A549 (cell line): ENCODE data around the gene LINC01488. TPM values are rescaled to one million over a fixed set of nuclear protein-coding genes. Genes with fewer than 3 reads are reported as not detected.

Experiments used
- ATAC-seq, 2 experiments: fragments of 200-7000 bp in 1 of 2; fragments of >200 bp in 1 of 2; cut with Nextera tagmentation in 1 of 2; cut with Tn5 transposase in 1 of 2; 3 replicates each; pipeline versions ENCODE4 v1.8.0 to v1.9.1; 2018 to 2020; ENCODE audit warnings: mild to moderate bottlenecking in 1 of 2, moderate library complexity in 1 of 2
- CTCF ChIA-PET: fragments of 300-600 bp; sonication (Branson Sonifier 250); formaldehyde crosslinking; extraction: SDS; loops from one replicate; lab custom pipeline; 2021; ENCODE audit warnings: antibody characterized with exemption, inconsistent platforms; lab: Yijun Ruan, JAX
- POLR2A ChIA-PET: fragments of 350-600 bp; formaldehyde crosslinking; extraction: SDS; loops from one replicate; lab custom pipeline; 2021; ENCODE audit warnings: antibody characterized with exemption, inconsistent platforms; lab: Yijun Ruan, JAX
- DNase-seq, 2 experiments: peaks; one replicate each; pipeline versions ENCODE4 v3.0.0 to v3.0.0-alpha.2; 2011 to 2016; ENCODE audit warnings: low read depth in 1 of 2, low spot score in 1 of 2
- FAIRE-seq: peaks from 2 replicates; lab custom pipeline; 2011; peaks lifted over from hg19 to GRCh38; lab: Jason Lieb, UNC
- H3K27ac ChIP-seq, 2 experiments: fragments of >200 bp; sonication (Bioruptor Twin); formaldehyde crosslinking; 3 replicates each; pipeline ENCODE4 v1.5.1; 2016 to 2017
- H3K4me1 ChIP-seq: fragments of >200 bp; sonication (Bioruptor Twin); formaldehyde crosslinking; 3 replicates; pipeline ENCODE4 v1.6.1; 2016
- H3K4me2 ChIP-seq: fragments of >200 bp; sonication (Bioruptor Twin); formaldehyde crosslinking; 3 replicates; pipeline ENCODE4 v1.6.1; 2016
- H3K4me3 ChIP-seq: fragments of >200 bp; sonication (Bioruptor Twin); formaldehyde crosslinking; 3 replicates; pipeline ENCODE4 v1.5.1; 2016
- H3K9me3 ChIP-seq: fragments of >200 bp; sonication (Bioruptor Twin); formaldehyde crosslinking; 3 replicates; pipeline ENCODE4 v1.6.1; 2016
- ATOH8 ChIP-seq: fragments of 250-450 bp; sonication (Bioruptor Pico); IDR thresholded peaks from 2 replicates; pipeline ENCODE4 v1.5.0; 2020; ENCODE audit warnings: low read depth, mild to moderate bottlenecking, moderate library complexity
- BHLHE40 ChIP-seq: IDR thresholded peaks from 2 replicates; pipeline ENCODE4 v1.6.1; 2012; ENCODE audit warnings: low read depth, low read length, inconsistent platforms
- CBX2 ChIP-seq: fragments of 200-600 bp; sonication (generic); IDR thresholded peaks from 2 replicates; pipeline ENCODE4 v1.6.1; 2016; ENCODE audit warnings: low read depth, mild to moderate bottlenecking, borderline replicate concordance
- CBX8 ChIP-seq: fragments of 200-600 bp; sonication (generic); IDR thresholded peaks from 2 replicates; pipeline ENCODE4 v1.6.1; 2016
- CEBPB ChIP-seq, 2 experiments: fragments of >200 bp in 1 of 2; sonication (Bioruptor Twin) in 1 of 2; formaldehyde crosslinking in 1 of 2; IDR thresholded peaks; 2 replicates each; pipeline ENCODE4 v1.6.1; 2012 to 2016
- CTCF ChIP-seq: fragments of >200 bp; sonication (Bioruptor Twin); formaldehyde crosslinking; IDR thresholded peaks from 3 replicates; pipeline ENCODE4 v1.5.1; 2016
- E2F6 ChIP-seq: IDR thresholded peaks from 2 replicates; pipeline ENCODE4 v1.6.1; 2012; ENCODE audit warnings: low read depth, borderline replicate concordance
- EHMT2 ChIP-seq: fragments of 200-600 bp; sonication (generic); IDR thresholded peaks from 2 replicates; pipeline ENCODE4 v1.6.1; 2016; ENCODE audit warnings: antibody characterized with exemption, low read depth, mild to moderate bottlenecking, moderate library complexity
- EP300 ChIP-seq, 2 experiments: fragments of >200 bp; sonication (Bioruptor Twin); formaldehyde crosslinking; IDR thresholded peaks; 2 replicates in 1 of 2; 3 replicates in 1 of 2; pipeline ENCODE4 v1.6.1; 2016 to 2017
- FOSB ChIP-seq: fragments of 250-450 bp; sonication (Bioruptor Pico); IDR thresholded peaks from 2 replicates; pipeline ENCODE4 v1.5.0; 2020; ENCODE audit warnings: mild to moderate bottlenecking, moderate library complexity
- FOXS1 ChIP-seq: fragments of 250-450 bp; sonication (Bioruptor Pico); IDR thresholded peaks from 2 replicates; pipeline ENCODE4 v1.5.0; 2020; ENCODE audit warnings: mild to moderate bottlenecking, moderate library complexity
- HES2 ChIP-seq: fragments of >200 bp; sonication (Bioruptor Twin); formaldehyde crosslinking; IDR thresholded peaks from 2 replicates; pipeline ENCODE4 v1.6.1; 2016
- HOXA7 ChIP-seq: fragments of 250-450 bp; sonication (Bioruptor Pico); IDR thresholded peaks from 2 replicates; pipeline ENCODE4 v1.5.0; 2020; ENCODE audit warnings: mild to moderate bottlenecking, moderate library complexity
- HOXB13 ChIP-seq: fragments of 250-450 bp; sonication (Bioruptor Pico); IDR thresholded peaks from 2 replicates; pipeline ENCODE4 v1.5.0; 2020; ENCODE audit warnings: low read depth, mild to moderate bottlenecking, moderate library complexity
- KDM1A ChIP-seq: fragments of 200-600 bp; sonication (generic); IDR thresholded peaks from 2 replicates; pipeline ENCODE4 v1.6.1; 2016; ENCODE audit warnings: low read depth, mild to moderate bottlenecking
- KDM5A ChIP-seq: fragments of 200-600 bp; sonication (generic); IDR thresholded peaks from 2 replicates; pipeline ENCODE4 v1.6.1; 2016; ENCODE audit warnings: antibody characterized with exemption, mild to moderate bottlenecking
- MAZ ChIP-seq: fragments of 150-350 bp; IDR thresholded peaks from 2 replicates; pipeline ENCODE4 v1.6.1; 2014; ENCODE audit warnings: antibody characterized with exemption, low read depth, low read length, borderline replicate concordance
- MYC ChIP-seq: IDR thresholded peaks from 2 replicates; pipeline ENCODE4 v1.6.1; 2012; ENCODE audit warnings: mild to moderate bottlenecking, inconsistent platforms, low read length, improper control_type of control experiment, borderline replicate concordance
- NFE2L2 ChIP-seq: fragments of 150-350 bp; conservative IDR thresholded peaks from 2 replicates; pipeline ENCODE4 v1.6.1; 2014; ENCODE audit warnings: low read length
- NR3C1 ChIP-seq: fragments of >200 bp; sonication (Bioruptor Twin); formaldehyde crosslinking; IDR thresholded peaks from 3 replicates; pipeline ENCODE4 v1.6.1; 2017
- PHF8 ChIP-seq: fragments of 200-600 bp; sonication (generic); IDR thresholded peaks from 2 replicates; pipeline ENCODE4 v1.6.1; 2016; ENCODE audit warnings: low read depth, mild to moderate bottlenecking, antibody characterized with exemption, moderate library complexity, borderline replicate concordance
- POLR2A ChIP-seq: IDR thresholded peaks from 2 replicates; pipeline ENCODE4 v1.6.1; 2012; ENCODE audit warnings: mild to moderate bottlenecking, low read length
- POLR2AphosphoS2 ChIP-seq: conservative IDR thresholded peaks from 2 replicates; pipeline ENCODE4 v1.6.1; 2012; ENCODE audit warnings: low read length, improper control_type of control experiment, inconsistent platforms
- RAD21 ChIP-seq, 2 experiments: fragments of >200 bp in 1 of 2; sonication (Bioruptor Twin) in 1 of 2; formaldehyde crosslinking in 1 of 2; IDR thresholded peaks in 1 of 2; conservative IDR thresholded peaks in 1 of 2; 2 replicates in 1 of 2; 3 replicates in 1 of 2; pipeline ENCODE4 v1.6.1; 2012 to 2018; ENCODE audit warnings: inconsistent platforms in 1 of 2
- RCOR1 ChIP-seq: fragments of 150-350 bp; IDR thresholded peaks from 2 replicates; pipeline ENCODE4 v1.6.1; 2014; ENCODE audit warnings: antibody characterized with exemption, low read length, low read depth
- RFX5 ChIP-seq: fragments of 450-650 bp; IDR thresholded peaks from 2 replicates; pipeline ENCODE4 v1.7.1; 2014; ENCODE audit warnings: antibody characterized with exemption, mild to moderate bottlenecking, moderate library complexity
- RNF2 ChIP-seq: fragments of 200-600 bp; sonication (generic); IDR thresholded peaks from 2 replicates; pipeline ENCODE4 v1.6.1; 2016; ENCODE audit warnings: low read depth, mild to moderate bottlenecking, antibody characterized with exemption, moderate library complexity, borderline replicate concordance
- SMC3 ChIP-seq: fragments of >200 bp; sonication (Bioruptor Twin); formaldehyde crosslinking; IDR thresholded peaks from 3 replicates; pipeline ENCODE4 v1.6.1; 2018; ENCODE audit warnings: inconsistent platforms
- SREBF2 ChIP-seq: fragments of 450-650 bp; IDR thresholded peaks from 2 replicates; pipeline ENCODE4 v1.6.1; 2014; ENCODE audit warnings: mild to moderate bottlenecking, moderate library complexity
- TFCP2L1 ChIP-seq: fragments of 250-450 bp; sonication (Bioruptor Pico); IDR thresholded peaks from 2 replicates; pipeline ENCODE4 v1.5.0; 2021; ENCODE audit warnings: mild to moderate bottlenecking
- ZFP36 ChIP-seq: fragments of 450-650 bp; IDR thresholded peaks from 2 replicates; pipeline ENCODE4 v1.6.1; 2014; ENCODE audit warnings: borderline replicate concordance; ENCODE audit not compliant: partially characterized antibody
- WGBS: methylation state at CpG from one replicate; pipeline ENCODE4 v1.1.6; 2017; ENCODE audit errors: missing lambda C conversion rate; 5-methylcytosine and 5-hydroxymethylcytosine counted together
- polyA plus RNA-seq, 4 experiments: library from polyadenylated mRNA; depleted of rRNA in 3 of 4; stranded (reverse); fragments of >200 nt; fragmentation: RNase III in 1 of 4; extraction: RNeasy Plus Mini Kit Qiagen cat#74134 plus additional on column Dnase treatment in 1 of 4; gene quantifications; 2 replicates in 3 of 4; 3 replicates in 1 of 4; pipeline ENCODE4 v1.2.3, GENCODE V29; 2011 to 2017

LINC01488 gene
- polyA plus RNA-seq, 2 of the 4 experiments (the other 2 are of a cell fraction), result 0.05 TPM; not detected in 1

- H3K4me2 ChIP-seq, result no peak overlapping the region
- 92% methylated on average over 19 of the region's 19 CpGs for WGBS
- TF ChIP-seq BHLHE40 (no peak), POLR2A (no peak), CEBPB (IDR thresholded peaks at IDR 0.05) (no peak), CBX8 (no peak), ZFP36 (no peak), KDM5A (no peak)
- H3K27ac ChIP-seq, result no peak overlapping the region
- peaks cover 25% of the 10 kb centered on the region for H3K4me1 ChIP-seq
- peaks cover 3% of the 10 kb centered on the region; the same call in 1 of the 3 replicates for H3K9me3 ChIP-seq
- H3K4me3 ChIP-seq, result no peak overlapping the region
- DNase-seq (no peak), ATAC-seq (no peak), FAIRE-seq (no peak)
- CTCF ChIA-PET, result no interaction called here
- POLR2A ChIA-PET, result no interaction called here
These were observed 6.2 kb upstream of the LINC01488 start for GRCh38 chr11:69475141-69475865.

GRCh38 chr11:69475866-69476471, 5.5 kb upstream of the LINC01488 start:
- Histone ChIP-seq H3K4me2 (no peak overlapping the region), H3K4me1 (peaks cover 32% of the 10 kb centered on the region), H3K27ac (no peak overlapping the region), H3K4me3 (no peak overlapping the region), H3K9me3 (peaks cover 3% of the 10 kb centered on the region; the same call in 1 of the 3 replicates)
- FAIRE-seq (no peak), DNase-seq (no peak), ATAC-seq (no peak)
- TF ChIP-seq TFCP2L1 (CRISPR knock-in tag) (no peak), MAZ (no peak), PHF8 (no peak), HES2 (no peak), HOXB13 (no peak), SREBF2 (no peak), RCOR1 (no peak), RNF2 (no peak), CTCF (no peak), FOXS1 (CRISPR knock-in tag) (no peak), HOXA7 (no peak), RAD21 (conservative IDR thresholded peaks at IDR 0.05 in 1 of 2, IDR thresholded peaks at IDR 0.05 in 1 of 2) (no peak), RFX5 (no peak), E2F6 (no peak), EHMT2 (no peak)
- 94% methylated on average over 24 of the region's 24 CpGs for WGBS
- ChIA-PET CTCF (no interaction called here), POLR2A (no interaction called here)

- Histone ChIP-seq H3K4me3 (no peak overlapping the region), H3K4me1 (peaks cover 37% of the 10 kb centered on the region), H3K27ac (no peak overlapping the region), H3K4me2 (no peak overlapping the region), H3K9me3 (peaks cover 3% of the 10 kb centered on the region; the same call in 1 of the 3 replicates)
- CTCF ChIA-PET, result no interaction called here
- POLR2A ChIA-PET, result no interaction called here
- 88% methylated on average over 12 of the region's 16 CpGs for whole genome bisulfite sequencing
- ATAC-seq, result no peak
- no peak for DNase-seq
- FAIRE-seq, result no peak
- TF ChIP-seq KDM5A (no peak), KDM1A (no peak), MYC (no peak), SMC3 (no peak), NR3C1 (no peak), NFE2L2 (no peak), EP300 (IDR thresholded peaks at IDR 0.05) (no peak), POLR2AphosphoS2 (no peak), EHMT2 (no peak), ATOH8 (CRISPR knock-in tag) (no peak), E2F6 (no peak), HES2 (no peak), FOSB (CRISPR knock-in tag) (no peak), CBX2 (no peak)
These were observed 4.9 kb upstream of the LINC01488 start for GRCh38 chr11:69476509-69476961.
